Measurements from ENCODE around the gene ANKRD40. TPM values are rescaled to one million over a fixed set of nuclear protein-coding genes. Genes with fewer than 3 reads are reported as not detected.
"Not testable (repeated sequence)": the region's sequence is repeated elsewhere in the genome, so short reads cannot be mapped to it uniquely, and the experiment has no call there.

Gene ANKRD40
- total and polyA plus RNA-seq, 10 of the 15 experiments (the other 5 are each of a cell fraction or from before 2014, with no cell fraction given): 5.9 to 21.7 (median 14.8) TPM

DNA sequence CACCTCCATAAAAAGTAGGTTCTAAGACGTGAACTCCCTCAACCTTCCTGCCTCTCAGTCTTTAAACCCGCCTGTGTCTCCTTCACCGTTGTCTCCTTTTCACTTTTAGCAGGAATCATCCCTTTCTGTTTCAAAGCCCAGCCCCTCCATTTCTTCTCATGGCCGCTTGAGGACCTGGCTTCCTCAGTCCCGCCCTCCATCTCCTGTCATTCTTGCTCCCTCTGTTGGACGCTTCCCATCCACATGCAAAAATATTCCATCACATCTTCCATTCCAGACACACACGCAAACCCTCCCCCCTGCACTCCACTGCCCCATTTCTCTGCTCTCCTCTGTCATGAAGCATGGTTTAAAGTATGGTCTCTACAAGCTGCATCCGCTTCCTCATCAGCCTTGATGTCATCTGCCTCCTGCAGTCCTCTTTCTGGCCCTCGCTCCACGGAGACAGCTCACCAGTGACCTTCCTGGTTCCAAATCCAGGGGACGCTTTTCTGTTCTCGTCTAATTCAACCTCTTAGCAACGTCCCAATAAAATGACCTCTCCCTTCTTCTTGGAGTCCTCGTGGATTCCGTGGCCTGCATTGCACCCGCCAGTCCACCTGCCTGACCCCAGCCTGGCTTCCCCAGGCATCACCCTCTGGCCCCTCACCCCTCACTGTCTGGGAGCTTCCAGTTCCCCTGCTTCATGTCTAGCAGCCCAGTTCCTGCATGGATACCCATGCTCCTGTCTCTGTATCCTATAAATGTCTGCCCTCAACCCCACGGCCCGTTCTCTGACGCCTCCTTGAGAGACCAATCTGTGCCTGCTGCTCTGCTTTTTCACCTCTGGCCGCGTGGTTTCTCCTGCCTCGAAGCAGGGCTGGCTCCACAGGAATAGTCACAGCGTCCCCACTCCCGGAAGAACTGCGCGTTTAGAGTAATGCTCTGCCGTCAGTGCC is 26.2 kb downstream of the ANKRD40 start:
- intact Hi-C loops (cut with micrococcal nuclease; ENCODE audit: unreplicated experiment) (no loop called here), in situ Hi-C loops (cut with MboI) (no loop called here)
- Histone ChIP-seq H2AFZ (ENCODE audit: control insufficient read depth, low read depth, low read length) (no peak overlapping the region), H3K9ac (ENCODE audit: control insufficient read depth, insufficient read depth, low read length) (no peak overlapping the region), H3K27me3 (replicated peaks in 1 of 2; ENCODE audit: control insufficient read depth in 2 of 2, insufficient read depth in 2 of 2, low read length in 1 of 2) (no peaks in the 10 kb centered on the region; a peak in 1 of 4 replicates), H4K20me1 (ENCODE audit: control insufficient read depth, insufficient read depth) (no peaks in the 10 kb centered on the region), H3K4me2 (ENCODE audit: control insufficient read depth, insufficient read depth) (no peak overlapping the region), H3K79me2 (ENCODE audit: control insufficient read depth, insufficient read depth, low read length) (no peaks in the 10 kb centered on the region), H3K9me3 (replicated peaks; ENCODE audit: control insufficient read depth, insufficient read depth, low read length) (no peaks in the 10 kb centered on the region), H3K4me3 (no peak overlapping the region), H3K36me3 (ENCODE audit: control insufficient read depth in 2 of 2, insufficient read depth in 2 of 2, low read length in 1 of 2) (no peaks in the 10 kb centered on the region), H3K27ac (ENCODE audit: control insufficient read depth, insufficient read depth) (no peak overlapping the region), H3K4me1 (ENCODE audit: control insufficient read depth, insufficient read depth, low read length) (no peaks in the 10 kb centered on the region)
- POLR2A ChIA-PET: no interaction called here
- no peak for DNase-seq (ENCODE audit: low read depth, low spot score)
- no TSS peak for BruUV-seq (replicated peaks)
- no peak for FAIRE-seq
- SMC1A ChIA-PET (ENCODE audit: uncharacterized antibody, unreplicated experiment): no interaction called here
- CTCF ChIA-PET: interaction anchor here (0.6 kb wide), 1 partner anchor 135 kb away, joined by 3 read pairs; no protein-coding TSS in a partner anchor
- ATAC-seq: no peak
- TF ChIP-seq RAD51 (IDR thresholded peaks at IDR 0.05): no peak
- TF ChIP-seq, protein P1, sequence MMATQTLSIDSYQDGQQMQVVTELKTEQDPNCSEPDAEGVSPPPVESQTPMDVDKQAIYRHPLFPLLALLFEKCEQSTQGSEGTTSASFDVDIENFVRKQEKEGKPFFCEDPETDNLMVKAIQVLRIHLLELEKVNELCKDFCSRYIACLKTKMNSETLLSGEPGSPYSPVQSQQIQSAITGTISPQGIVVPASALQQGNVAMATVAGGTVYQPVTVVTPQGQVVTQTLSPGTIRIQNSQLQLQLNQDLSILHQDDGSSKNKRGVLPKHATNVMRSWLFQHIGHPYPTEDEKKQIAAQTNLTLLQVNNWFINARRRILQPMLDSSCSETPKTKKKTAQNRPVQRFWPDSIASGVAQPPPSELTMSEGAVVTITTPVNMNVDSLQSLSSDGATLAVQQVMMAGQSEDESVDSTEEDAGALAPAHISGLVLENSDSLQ (IDR thresholded peaks at IDR 0.05): no peak
- TF ChIP-seq SMC3 (IDR thresholded peaks at IDR 0.05; ENCODE audit: borderline replicate concordance, low read length): peak; percentile 24; the same call in 1 of the 2 replicates
- TF ChIP-seq, protein P2, sequence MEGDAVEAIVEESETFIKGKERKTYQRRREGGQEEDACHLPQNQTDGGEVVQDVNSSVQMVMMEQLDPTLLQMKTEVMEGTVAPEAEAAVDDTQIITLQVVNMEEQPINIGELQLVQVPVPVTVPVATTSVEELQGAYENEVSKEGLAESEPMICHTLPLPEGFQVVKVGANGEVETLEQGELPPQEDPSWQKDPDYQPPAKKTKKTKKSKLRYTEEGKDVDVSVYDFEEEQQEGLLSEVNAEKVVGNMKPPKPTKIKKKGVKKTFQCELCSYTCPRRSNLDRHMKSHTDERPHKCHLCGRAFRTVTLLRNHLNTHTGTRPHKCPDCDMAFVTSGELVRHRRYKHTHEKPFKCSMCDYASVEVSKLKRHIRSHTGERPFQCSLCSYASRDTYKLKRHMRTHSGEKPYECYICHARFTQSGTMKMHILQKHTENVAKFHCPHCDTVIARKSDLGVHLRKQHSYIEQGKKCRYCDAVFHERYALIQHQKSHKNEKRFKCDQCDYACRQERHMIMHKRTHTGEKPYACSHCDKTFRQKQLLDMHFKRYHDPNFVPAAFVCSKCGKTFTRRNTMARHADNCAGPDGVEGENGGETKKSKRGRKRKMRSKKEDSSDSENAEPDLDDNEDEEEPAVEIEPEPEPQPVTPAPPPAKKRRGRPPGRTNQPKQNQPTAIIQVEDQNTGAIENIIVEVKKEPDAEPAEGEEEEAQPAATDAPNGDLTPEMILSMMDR (IDR thresholded peaks at IDR 0.05 in 2 of 3, conservative IDR thresholded peaks at IDR 0.05 in 1 of 3; ENCODE audit: control insufficient read depth in 2 of 3, extremely low read depth in 1 of 3, insufficient read depth in 1 of 3, low read depth in 3 of 3, low read length in 3 of 3): peak in 2 of 3 experiments; percentile 11 to 38; a peak in 2 of 6 replicates
- 0 out of 2 replicates have a peak, but pooled peaks have one; percentile 15 for TF ChIP-seq YY1 (IDR thresholded peaks at IDR 0.05; ENCODE audit: low read depth, low read length)
- RAD21 ChIA-PET (ENCODE audit: unreplicated experiment): no interaction called here
- WGBS (ENCODE audit: insufficient coverage, insufficient replicate concordance, low lambda C conversion rate, missing lambda C conversion rate): 42% methylated on average over 27 of the region's 27 CpGs

DNA sequence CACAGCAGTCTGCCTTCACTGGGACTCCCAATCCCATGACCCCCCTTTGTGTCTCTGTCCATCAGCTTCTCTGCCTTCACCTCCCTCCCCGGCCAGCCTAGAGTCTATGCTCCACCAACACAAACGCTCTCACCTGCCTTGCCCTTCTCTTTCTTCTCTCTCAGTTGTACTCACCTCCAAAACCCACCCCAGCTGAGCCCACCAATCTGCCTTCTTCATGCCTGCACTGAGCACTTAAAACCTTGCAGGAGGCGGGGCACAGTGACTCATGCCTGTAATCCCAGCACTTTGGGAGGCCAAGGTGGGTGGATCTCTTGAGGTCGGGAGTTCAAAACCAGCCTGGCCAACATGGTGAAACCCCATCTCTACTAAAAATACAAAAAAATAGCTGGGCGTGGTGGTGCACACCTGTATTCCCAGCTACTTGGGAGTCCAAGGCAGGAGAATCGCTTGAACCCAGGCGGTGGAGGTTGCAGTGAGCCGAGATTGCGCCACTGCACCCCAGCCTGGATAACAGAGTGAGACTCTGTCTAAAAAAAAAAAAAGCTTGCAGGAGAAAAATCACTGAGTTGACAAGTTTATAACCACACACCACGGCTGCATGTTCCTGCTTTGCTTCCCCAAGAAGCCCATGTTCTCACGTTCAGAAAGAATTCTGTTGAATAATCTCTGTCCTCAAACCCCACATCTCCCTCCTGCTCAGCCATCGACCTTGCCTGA is 27.0 kb downstream of the ANKRD40 start:
- DNase-seq (ENCODE audit: low read depth, low spot score); H3K27me3 ChIP-seq (replicated peaks in 1 of 2; ENCODE audit: control insufficient read depth in 2 of 2, insufficient read depth in 2 of 2, low read length in 1 of 2); H3K9ac ChIP-seq (ENCODE audit: control insufficient read depth, insufficient read depth, low read length); in situ Hi-C loops (cut with MboI); H3K4me1 ChIP-seq (ENCODE audit: control insufficient read depth, insufficient read depth, low read length); FAIRE-seq; RAD21 ChIA-PET (ENCODE audit: unreplicated experiment); intact Hi-C loops (cut with micrococcal nuclease; ENCODE audit: unreplicated experiment); H3K79me2 ChIP-seq (ENCODE audit: control insufficient read depth, insufficient read depth, low read length); H3K36me3 ChIP-seq (ENCODE audit: control insufficient read depth in 2 of 2, insufficient read depth in 2 of 2, low read length in 1 of 2); H3K4me2 ChIP-seq (ENCODE audit: control insufficient read depth, insufficient read depth); H3K27ac ChIP-seq (ENCODE audit: control insufficient read depth, insufficient read depth); H4K20me1 ChIP-seq (ENCODE audit: control insufficient read depth, insufficient read depth); H3K4me3 ChIP-seq; SMC1A ChIA-PET (ENCODE audit: uncharacterized antibody, unreplicated experiment); ATAC-seq; H2AFZ ChIP-seq (ENCODE audit: control insufficient read depth, low read depth, low read length); H3K9me3 ChIP-seq (replicated peaks; ENCODE audit: control insufficient read depth, insufficient read depth, low read length); BruUV-seq (replicated peaks); POLR2A ChIA-PET: not testable (repeated sequence)
- CTCF ChIA-PET: interaction anchor here (2.1 kb wide), 1 partner anchor 14 kb away, joined by 5 read pairs; no protein-coding TSS in a partner anchor
- 45% methylated on average over 12 of the region's 12 CpGs for WGBS (ENCODE audit: insufficient coverage, insufficient replicate concordance, low lambda C conversion rate, missing lambda C conversion rate)
